HCEC 1CT (cell line): ENCODE data around the gene POM121C.
"Not testable (repeated sequence)": the region's sequence is repeated elsewhere in the genome, so short reads cannot be mapped to it uniquely, and the experiment has no call there.

Experiments
- DNase-seq: peaks from one replicate; pipeline ENCODE4 v3.0.0-alpha.2; 2017

The POM121C gene

GRCh38 chr7:75485979-75486643 is at the start of gene POM121C:
TSS of gene POM121C (minus strand) at chr7:75486299. CDS start at chr7:75441496, 44,803 bp downstream.
- DNase-seq = peak; percentile 89

- peak; percentile 84 for DNase-seq
Measured at GRCh38 chr7:75534727-75535307, 48.7 kb upstream of the POM121C start.

- no peak for DNase-seq
Measured at GRCh38 chr7:75533926-75534325, 47.8 kb upstream of the POM121C start.

GRCh38 chr7:75532639-75533038 is 46.5 kb upstream of the POM121C start:
- no peak for DNase-seq

- DNase-seq = no peak
Measured at GRCh38 chr7:75531359-75531821, 45.3 kb upstream of the POM121C start.

- not testable (repeated sequence) for DNase-seq
Measured at GRCh38 chr7:75527224-75527722, 41.2 kb upstream of the POM121C start.

- not testable (repeated sequence) for DNase-seq
Measured at GRCh38 chr7:75521727-75522126, 35.6 kb upstream of the POM121C start.

GRCh38 chr7:75518842-75519241 is 32.7 kb upstream of the POM121C start:
- not testable (repeated sequence) for DNase-seq

GRCh38 chr7:75509033-75509432 is 22.9 kb upstream of the POM121C start:
- not testable (repeated sequence) for DNase-seq

- not testable (repeated sequence) for DNase-seq
Measured at GRCh38 chr7:75492020-75492419, 5.9 kb upstream of the POM121C start, which contains the start of gene SPDYE5. TSS of gene SPDYE5 (plus strand) at chr7:75492320. CDS start at chr7:75494048, 1,728 bp downstream.

GRCh38 chr7:75485355-75485978 is 632 bp downstream of the POM121C start:
- not testable (repeated sequence) for DNase-seq

GRCh38 chr7:75480313-75480712 is 5.8 kb downstream of the POM121C start:
- DNase-seq = not testable (repeated sequence)

- not testable (repeated sequence) for DNase-seq
Measured at GRCh38 chr7:75477457-75477856, 8.6 kb downstream of the POM121C start.

GRCh38 chr7:75470166-75470565 is 15.9 kb downstream of the POM121C start:
- not testable (repeated sequence) for DNase-seq

GRCh38 chr7:75460541-75460940 is 25.6 kb downstream of the POM121C start:
- not testable (repeated sequence) for DNase-seq

GRCh38 chr7:75458034-75458433 is 28.1 kb downstream of the POM121C start:
- DNase-seq = not testable (repeated sequence)

GRCh38 chr7:75456403-75456802 is 29.7 kb downstream of the POM121C start:
- not testable (repeated sequence) for DNase-seq

GRCh38 chr7:75452494-75452955 is 33.6 kb downstream of the POM121C start:
- DNase-seq = not testable (repeated sequence)

- DNase-seq = not testable (repeated sequence)
Measured at GRCh38 chr7:75449946-75450345, 36.2 kb downstream of the POM121C start.

GRCh38 chr7:75442465-75443111 is 43.5 kb downstream of the POM121C start:
- DNase-seq = peak; percentile 3

GRCh38 chr7:75442101-75442464 is 44.0 kb downstream of the POM121C start:
- DNase-seq = not testable (repeated sequence)

- DNase-seq = not testable (repeated sequence)
Measured at GRCh38 chr7:75439000-75439399, 47.1 kb downstream of the POM121C start.

GRCh38 chr7:75423481-75423880 is 62.6 kb downstream of the POM121C start:
- DNase-seq = not testable (repeated sequence)
